Liver (tissue), 9 donors: ENCODE measurements around the gene SMG6. TPM values are rescaled to one million over a fixed set of nuclear protein-coding genes. Genes with fewer than 3 reads are reported as not detected.
A peak's percentile ranks its signal among the peaks of the same experiment; 100 is the strongest.

ENCODE experiments used
- DNase-seq: peaks from one replicate; pipeline ENCODE4 v3.0.0-alpha.2; 2017; ENCODE audit warnings: low spot score
- H3K27ac ChIP-seq, 2 donors: one replicate each; pipeline ENCODE4 v1.7.0; 2013; ENCODE audit warnings: inconsistent platforms in 2 of 2, low read length in 2 of 2, control low read depth in 1 of 2, low read depth in 1 of 2, mild to moderate bottlenecking in 1 of 2
- H3K27me3 ChIP-seq, 4 donors: one replicate each; pipeline versions ENCODE4 v1.6.1 to v1.7.0; 2013; ENCODE audit warnings: low read length in 3 of 4, inconsistent platforms in 1 of 4, mild to moderate bottlenecking in 1 of 4, moderate library complexity in 1 of 4; ENCODE audit not compliant: control insufficient read depth in 4 of 4, insufficient read depth in 4 of 4
- H3K36me3 ChIP-seq, 4 donors: one replicate each; pipeline versions ENCODE4 v1.6.1 to v1.7.0; 2013; ENCODE audit warnings: low read length in 3 of 4, mild to moderate bottlenecking in 3 of 4, low read depth in 1 of 4, moderate library complexity in 1 of 4; ENCODE audit not compliant: control insufficient read depth in 4 of 4, insufficient read depth in 3 of 4
- H3K4me1 ChIP-seq, 4 donors: one replicate each; pipeline versions ENCODE4 v1.6.1 to v1.7.0; 2013; ENCODE audit warnings: low read length in 3 of 4, mild to moderate bottlenecking in 3 of 4, moderate library complexity in 1 of 4; ENCODE audit not compliant: control insufficient read depth in 4 of 4, insufficient read depth in 4 of 4
- H3K4me3 ChIP-seq, 3 donors: one replicate each; pipeline versions ENCODE4 v1.6.1 to v1.7.0; 2013; ENCODE audit warnings: low read length in 3 of 3, control low read depth in 1 of 3, low read depth in 1 of 3, mild to moderate bottlenecking in 1 of 3
- H3K9ac ChIP-seq, 2 donors: one replicate each; pipeline ENCODE4 v1.7.0; 2013; ENCODE audit warnings: low read length in 2 of 2, mild to moderate bottlenecking in 2 of 2, moderate library complexity in 2 of 2, control low read depth in 1 of 2, low read depth in 1 of 2
- H3K9me3 ChIP-seq, 4 donors: one replicate each; pipeline versions ENCODE4 v1.6.1 to v1.7.0; 2013; ENCODE audit warnings: low read length in 3 of 4; ENCODE audit not compliant: control insufficient read depth in 4 of 4
- ATF3 ChIP-seq: IDR thresholded peaks from 2 replicates; pipeline ENCODE4 v1.6.1; 2016; ENCODE audit warnings: antibody characterized with exemption
- EGR1 ChIP-seq, 2 donors: IDR thresholded peaks; 2 replicates each; pipeline ENCODE4 v1.6.1; 2016 to 2018; ENCODE audit warnings: antibody characterized with exemption in 2 of 2, low read depth in 2 of 2
- FOXA1 ChIP-seq: IDR thresholded peaks from 2 replicates; pipeline ENCODE4 v1.6.1; 2016; ENCODE audit warnings: antibody characterized with exemption
- FOXA2 ChIP-seq: IDR thresholded peaks from 2 replicates; pipeline ENCODE4 v1.6.1; 2016; ENCODE audit warnings: antibody characterized with exemption
- GABPA ChIP-seq, 2 donors: IDR thresholded peaks in 1 of 2; conservative IDR thresholded peaks in 1 of 2; 2 replicates each; pipeline ENCODE4 v1.6.1; 2016; ENCODE audit warnings: antibody characterized with exemption in 2 of 2, mild to moderate bottlenecking in 1 of 2, moderate library complexity in 1 of 2
- HNF4A ChIP-seq, 2 donors: conservative IDR thresholded peaks; 2 replicates each; pipeline ENCODE4 v1.6.1; 2016; ENCODE audit warnings: antibody characterized with exemption in 2 of 2, mild to moderate bottlenecking in 2 of 2
- HNF4G ChIP-seq: IDR thresholded peaks from 2 replicates; pipeline ENCODE4 v1.6.1; 2016; ENCODE audit warnings: antibody characterized with exemption
- JUND ChIP-seq, 2 donors: IDR thresholded peaks; 2 replicates each; pipeline ENCODE4 v1.6.1; 2016; ENCODE audit warnings: antibody characterized with exemption in 2 of 2
- MAX ChIP-seq: IDR thresholded peaks from 2 replicates; pipeline ENCODE4 v1.6.1; 2016; ENCODE audit warnings: antibody characterized with exemption
- NR2F2 ChIP-seq: IDR thresholded peaks from 2 replicates; pipeline ENCODE4 v1.6.1; 2016; ENCODE audit warnings: antibody characterized with exemption
- RAD21 ChIP-seq, 2 donors: IDR thresholded peaks; 2 replicates each; pipeline ENCODE4 v1.6.1; 2016; ENCODE audit warnings: antibody characterized with exemption in 2 of 2, mild to moderate bottlenecking in 2 of 2
- RXRA ChIP-seq, 2 donors: IDR thresholded peaks; 2 replicates each; pipeline ENCODE4 v1.6.1; 2017 to 2018; ENCODE audit warnings: antibody characterized with exemption in 2 of 2, mild to moderate bottlenecking in 1 of 2
- SP1 ChIP-seq: IDR thresholded peaks from 2 replicates; pipeline ENCODE4 v1.6.1; 2018; ENCODE audit warnings: antibody characterized with exemption, mild to moderate bottlenecking
- TAF1 ChIP-seq: conservative IDR thresholded peaks from 2 replicates; pipeline ENCODE4 v1.6.1; 2016; ENCODE audit warnings: antibody characterized with exemption, mild to moderate bottlenecking
- YY1 ChIP-seq: IDR thresholded peaks from 2 replicates; pipeline ENCODE4 v1.6.1; 2016; ENCODE audit warnings: antibody characterized with exemption, mild to moderate bottlenecking
- ZBTB33 ChIP-seq: IDR thresholded peaks from 2 replicates; pipeline ENCODE4 v1.6.1; 2016; ENCODE audit warnings: antibody characterized with exemption
- WGBS: extraction: QIAGEN DNeasy Blood & Tissue Kit; methylation state at CpG from one replicate; pipeline ENCODE4 v1.1.7; 2013; 5-methylcytosine and 5-hydroxymethylcytosine counted together
- polyA plus RNA-seq, 2 donors: library from polyadenylated mRNA; stranded (reverse) in 1 of 2; unstranded in 1 of 2; fragments of 200-250 nt in 1 of 2; fragments of >200 nt in 1 of 2; fragmentation: Nextera tagmentation in 1 of 2; extraction: Ambion mirVana in 1 of 2; gene quantifications; one replicate each; pipeline versions ENCODE4 v1.2.1 to v1.2.3, GENCODE V29; 2013 to 2015
- total RNA-seq, 2 donors: library from RNA; depleted of rRNA; stranded (reverse); fragments of >200 nt; gene quantifications; one replicate each; pipeline ENCODE4 v1.2.3, GENCODE V29; 2014
- TF ChIP-seq, protein P1 (sequence below): fragments of 150-350 bp; IDR thresholded peaks from 2 replicates; pipeline ENCODE4 v1.5.1; 2017; ENCODE audit warnings: improper control_type of control experiment, low read depth, low read length; ENCODE audit not compliant: missing input control
- TF ChIP-seq, protein P2 (sequence below): IDR thresholded peaks from 2 replicates; pipeline ENCODE4 v1.6.1; 2016; ENCODE audit warnings: antibody characterized with exemption, mild to moderate bottlenecking
- donor health status: healthy.
- donor health status: healthy.
- donor health status: healthy.
- donor health status: healthy.
- donor health status: healthy.

Gene SMG6
- total and polyA plus RNA-seq, 4 donors = 4.9 to 12.0 (median 8.2) TPM

- Histone ChIP-seq H3K9me3 (no peaks in the 10 kb centered on the region), H3K27ac (peak overlapping the region; percentile 64 to 79), H3K4me1 (peaks cover 2 to 27% (median 17%) of the 10 kb centered on the region in 4 donors), H3K36me3 (peaks cover 1 to 8% (median 5%) of the 10 kb centered on the region in 4 donors), H3K9ac (peak overlapping the region in 1 of 2 donors; percentile 10), H3K27me3 (no peaks in the 10 kb centered on the region), H3K4me3 (no peak overlapping the region)
- DNase-seq = no peak
- TF ChIP-seq FOXA2 (no peak), TAF1 (no peak), ZBTB33 (no peak), EGR1 (IDR thresholded peaks at IDR 0.05; ENCODE audit: low read depth in 2 of 2) (no peak), HNF4A (conservative IDR thresholded peaks at IDR 0.05) (no peak), SP1 (peak; percentile 51), ATF3 (no peak), YY1 (no peak), RAD21 (IDR thresholded peaks at IDR 0.05) (no peak), RXRA (IDR thresholded peaks at IDR 0.05) (peak; percentile 46 to 58), GABPA (IDR thresholded peaks at IDR 0.05 in 1 of 2, conservative IDR thresholded peaks at IDR 0.05 in 1 of 2) (no peak), FOXA1 (no peak), JUND (IDR thresholded peaks at IDR 0.05) (no peak), HNF4G (no peak), NR2F2 (peak; percentile 65), MAX (no peak)
- TF ChIP-seq, protein P1, sequence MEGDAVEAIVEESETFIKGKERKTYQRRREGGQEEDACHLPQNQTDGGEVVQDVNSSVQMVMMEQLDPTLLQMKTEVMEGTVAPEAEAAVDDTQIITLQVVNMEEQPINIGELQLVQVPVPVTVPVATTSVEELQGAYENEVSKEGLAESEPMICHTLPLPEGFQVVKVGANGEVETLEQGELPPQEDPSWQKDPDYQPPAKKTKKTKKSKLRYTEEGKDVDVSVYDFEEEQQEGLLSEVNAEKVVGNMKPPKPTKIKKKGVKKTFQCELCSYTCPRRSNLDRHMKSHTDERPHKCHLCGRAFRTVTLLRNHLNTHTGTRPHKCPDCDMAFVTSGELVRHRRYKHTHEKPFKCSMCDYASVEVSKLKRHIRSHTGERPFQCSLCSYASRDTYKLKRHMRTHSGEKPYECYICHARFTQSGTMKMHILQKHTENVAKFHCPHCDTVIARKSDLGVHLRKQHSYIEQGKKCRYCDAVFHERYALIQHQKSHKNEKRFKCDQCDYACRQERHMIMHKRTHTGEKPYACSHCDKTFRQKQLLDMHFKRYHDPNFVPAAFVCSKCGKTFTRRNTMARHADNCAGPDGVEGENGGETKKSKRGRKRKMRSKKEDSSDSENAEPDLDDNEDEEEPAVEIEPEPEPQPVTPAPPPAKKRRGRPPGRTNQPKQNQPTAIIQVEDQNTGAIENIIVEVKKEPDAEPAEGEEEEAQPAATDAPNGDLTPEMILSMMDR = no peak
- TF ChIP-seq, protein P2, sequence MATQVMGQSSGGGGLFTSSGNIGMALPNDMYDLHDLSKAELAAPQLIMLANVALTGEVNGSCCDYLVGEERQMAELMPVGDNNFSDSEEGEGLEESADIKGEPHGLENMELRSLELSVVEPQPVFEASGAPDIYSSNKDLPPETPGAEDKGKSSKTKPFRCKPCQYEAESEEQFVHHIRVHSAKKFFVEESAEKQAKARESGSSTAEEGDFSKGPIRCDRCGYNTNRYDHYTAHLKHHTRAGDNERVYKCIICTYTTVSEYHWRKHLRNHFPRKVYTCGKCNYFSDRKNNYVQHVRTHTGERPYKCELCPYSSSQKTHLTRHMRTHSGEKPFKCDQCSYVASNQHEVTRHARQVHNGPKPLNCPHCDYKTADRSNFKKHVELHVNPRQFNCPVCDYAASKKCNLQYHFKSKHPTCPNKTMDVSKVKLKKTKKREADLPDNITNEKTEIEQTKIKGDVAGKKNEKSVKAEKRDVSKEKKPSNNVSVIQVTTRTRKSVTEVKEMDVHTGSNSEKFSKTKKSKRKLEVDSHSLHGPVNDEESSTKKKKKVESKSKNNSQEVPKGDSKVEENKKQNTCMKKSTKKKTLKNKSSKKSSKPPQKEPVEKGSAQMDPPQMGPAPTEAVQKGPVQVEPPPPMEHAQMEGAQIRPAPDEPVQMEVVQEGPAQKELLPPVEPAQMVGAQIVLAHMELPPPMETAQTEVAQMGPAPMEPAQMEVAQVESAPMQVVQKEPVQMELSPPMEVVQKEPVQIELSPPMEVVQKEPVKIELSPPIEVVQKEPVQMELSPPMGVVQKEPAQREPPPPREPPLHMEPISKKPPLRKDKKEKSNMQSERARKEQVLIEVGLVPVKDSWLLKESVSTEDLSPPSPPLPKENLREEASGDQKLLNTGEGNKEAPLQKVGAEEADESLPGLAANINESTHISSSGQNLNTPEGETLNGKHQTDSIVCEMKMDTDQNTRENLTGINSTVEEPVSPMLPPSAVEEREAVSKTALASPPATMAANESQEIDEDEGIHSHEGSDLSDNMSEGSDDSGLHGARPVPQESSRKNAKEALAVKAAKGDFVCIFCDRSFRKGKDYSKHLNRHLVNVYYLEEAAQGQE = no peak
- 72% methylated on average over 13 of the region's 13 CpGs for WGBS
These were observed 218.6 kb downstream of the SMG6 start for GRCh38 chr17:2084766-2085647.
